HK-2 (cell line): Measurements from ENCODE around the gene ABLIM2.

ENCODE experiments used
- DNase-seq: peaks from one replicate; pipeline ENCODE4 v3.0.0-alpha.2; 2018; ENCODE audit not compliant: unreplicated experiment

ABLIM2 gene

DNA sequence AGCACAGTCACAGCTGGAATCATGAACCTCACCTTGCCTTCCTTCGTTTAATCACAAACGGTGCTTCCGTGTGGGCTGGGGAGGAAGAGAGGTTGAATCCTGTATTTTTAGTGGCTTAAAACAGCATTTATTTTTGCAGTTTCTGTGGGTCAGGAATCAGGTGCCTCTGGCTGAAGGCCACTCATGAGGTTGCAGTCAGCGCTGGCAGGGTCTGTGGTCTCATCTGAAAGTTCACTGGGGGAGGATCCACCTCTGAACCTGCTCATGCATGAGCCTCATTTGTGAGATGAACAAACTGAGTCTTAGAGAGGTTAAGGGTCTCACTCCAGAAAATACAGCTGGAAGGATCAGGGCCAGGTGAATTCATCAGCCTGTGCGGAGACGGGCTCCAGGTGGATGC is 17.1 kb upstream of the ABLIM2 start:
- DNase-seq: no peak

GRCh38 chr4:8174970-8175369 is 16.4 kb upstream of the ABLIM2 start:
- DNase-seq: no peak

- no peak for DNase-seq
These were observed 15.1 kb upstream of the ABLIM2 start for GRCh38 chr4:8173492-8174242.

- no peak for DNase-seq
These were observed 13.6 kb upstream of the ABLIM2 start for GRCh38 chr4:8171984-8172924.

GRCh38 chr4:8171266-8171665 is 12.7 kb upstream of the ABLIM2 start:
- DNase-seq: no peak

GRCh38 chr4:8170341-8170740 is 11.7 kb upstream of the ABLIM2 start:
- DNase-seq: no peak

- no peak for DNase-seq
These were observed 11.2 kb upstream of the ABLIM2 start for GRCh38 chr4:8169763-8170162.

DNA sequence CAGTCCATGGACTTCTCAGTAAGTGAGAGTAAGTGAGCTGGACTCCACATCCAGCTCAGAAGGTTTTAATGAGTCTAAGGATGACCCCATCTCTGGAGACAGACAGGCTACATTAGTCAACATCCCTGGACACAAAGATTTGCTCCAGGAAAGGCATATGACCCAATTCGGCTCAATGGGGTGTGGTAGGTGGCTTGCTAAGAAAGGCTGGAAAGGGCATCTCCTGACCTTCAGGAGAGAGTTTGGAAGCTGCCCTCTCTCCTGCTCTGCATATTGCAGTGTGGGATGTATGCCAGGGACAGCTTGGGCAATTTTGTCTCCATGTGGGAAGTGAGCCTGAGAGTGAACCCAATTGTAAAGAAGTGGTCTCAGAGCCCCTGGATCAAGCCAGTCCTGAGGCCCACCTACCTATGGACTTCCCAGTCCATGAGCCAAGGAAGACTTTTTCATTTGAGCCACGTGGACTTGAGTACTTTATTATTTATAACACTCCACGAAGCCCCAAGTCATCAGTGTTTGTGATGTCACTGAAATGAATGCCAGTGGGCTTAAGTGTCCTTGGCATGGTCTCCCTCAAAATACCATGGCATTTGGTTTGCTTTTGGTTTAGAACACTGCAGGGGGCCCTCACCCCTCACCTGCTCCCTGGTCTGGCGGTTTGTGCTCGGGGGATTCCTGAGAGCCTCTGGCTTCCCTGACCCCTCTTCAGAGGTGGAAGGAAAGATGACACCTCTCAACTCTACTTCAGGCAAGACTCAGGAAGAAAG is 10.4 kb upstream of the ABLIM2 start:
- no peak for DNase-seq

- DNase-seq: no peak
These were observed 9.6 kb upstream of the ABLIM2 start for GRCh38 chr4:8168232-8168631.

DNA sequence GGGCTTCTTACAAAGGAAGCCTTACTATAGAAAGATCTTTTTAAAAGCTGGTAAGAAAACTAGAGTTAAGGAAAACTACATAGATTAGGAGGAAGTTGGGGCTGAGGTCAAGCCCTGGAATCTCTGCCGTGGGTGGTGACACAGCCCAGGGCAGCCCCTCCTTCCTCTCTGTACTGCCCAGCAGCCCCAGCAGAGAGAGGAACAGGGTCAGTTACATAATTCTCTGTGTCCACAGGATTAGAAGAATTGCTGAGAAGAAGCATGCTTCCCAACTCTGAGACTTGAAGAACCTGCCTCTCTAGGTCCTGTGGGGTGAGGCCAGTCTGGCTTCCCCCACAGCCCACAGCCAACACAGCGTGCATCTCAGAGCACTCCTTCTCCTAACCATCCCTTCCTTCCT is 9.2 kb upstream of the ABLIM2 start:
- DNase-seq: no peak

- DNase-seq: no peak
These were observed 8.7 kb upstream of the ABLIM2 start for GRCh38 chr4:8167291-8167690.

DNA sequence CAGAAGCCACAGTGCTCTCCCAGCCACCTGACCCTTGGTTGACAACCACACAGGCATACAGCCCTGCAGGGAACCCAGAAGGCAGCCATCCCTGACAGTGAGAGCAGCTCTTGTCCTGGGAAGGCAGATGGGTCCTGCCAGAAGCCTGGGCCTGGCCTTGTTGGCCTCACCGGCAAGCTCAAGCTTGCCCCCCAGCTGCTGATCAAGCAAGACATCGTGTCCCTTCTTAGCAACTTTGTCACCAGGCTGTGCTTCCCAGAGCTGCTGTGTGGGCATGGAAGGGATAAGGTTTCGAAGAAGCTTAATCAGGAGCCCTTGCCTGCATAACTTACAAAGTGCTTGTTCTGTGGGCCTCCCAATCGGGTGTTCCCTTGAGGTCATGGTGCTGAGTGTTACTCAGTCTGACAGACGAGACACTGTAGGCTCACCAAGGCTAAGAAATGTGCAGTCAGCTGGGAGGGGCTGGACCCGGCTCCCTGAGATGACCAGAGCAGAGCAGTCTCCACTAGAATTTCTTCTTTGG is 6.8 kb upstream of the ABLIM2 start:
- no peak for DNase-seq

DNA sequence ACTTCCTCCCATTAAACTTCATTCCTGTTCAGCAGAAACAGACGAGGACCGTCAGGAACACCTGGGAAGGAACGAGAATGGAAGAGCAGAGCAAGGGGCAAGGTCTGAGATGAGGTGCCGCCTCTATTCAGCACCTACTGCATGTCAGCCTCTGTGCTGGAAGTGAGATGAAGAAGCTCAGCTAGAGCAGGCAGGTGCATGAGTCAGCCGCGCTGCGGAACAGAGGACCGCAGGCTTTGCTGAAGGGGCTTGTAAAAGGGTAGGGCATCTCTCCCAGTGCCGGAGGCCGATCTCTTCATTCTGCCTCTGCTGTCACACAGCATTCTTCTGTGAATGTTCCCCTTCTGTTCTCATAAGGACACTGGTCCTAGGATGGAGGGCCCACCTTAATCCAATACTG is 6.1 kb upstream of the ABLIM2 start:
- DNase-seq: no peak

- DNase-seq: no peak
These were observed 5.6 kb upstream of the ABLIM2 start for GRCh38 chr4:8164194-8164565.

GRCh38 chr4:8163436-8164193 is 5.0 kb upstream of the ABLIM2 start:
- no peak for DNase-seq

DNA sequence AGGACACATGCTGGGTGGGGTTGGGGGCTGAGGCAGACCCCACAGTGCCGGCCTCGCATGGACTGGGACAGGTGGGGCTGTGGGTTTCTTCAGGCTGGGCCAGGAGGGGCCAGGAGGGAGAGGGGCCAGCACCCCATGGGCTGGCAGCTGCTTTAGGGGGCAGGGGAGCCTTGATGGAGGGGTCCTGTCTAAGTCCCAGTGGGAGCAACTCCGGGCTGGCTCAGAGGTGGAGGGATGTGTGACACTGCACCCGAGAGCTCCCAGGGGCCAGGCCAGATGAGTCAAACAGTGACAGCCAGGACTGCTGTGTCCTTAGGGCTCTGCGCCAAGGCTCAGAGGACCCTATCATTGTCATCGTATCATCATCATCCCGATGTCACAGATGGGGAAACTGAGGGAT is 4.4 kb upstream of the ABLIM2 start:
- DNase-seq: no peak

DNA sequence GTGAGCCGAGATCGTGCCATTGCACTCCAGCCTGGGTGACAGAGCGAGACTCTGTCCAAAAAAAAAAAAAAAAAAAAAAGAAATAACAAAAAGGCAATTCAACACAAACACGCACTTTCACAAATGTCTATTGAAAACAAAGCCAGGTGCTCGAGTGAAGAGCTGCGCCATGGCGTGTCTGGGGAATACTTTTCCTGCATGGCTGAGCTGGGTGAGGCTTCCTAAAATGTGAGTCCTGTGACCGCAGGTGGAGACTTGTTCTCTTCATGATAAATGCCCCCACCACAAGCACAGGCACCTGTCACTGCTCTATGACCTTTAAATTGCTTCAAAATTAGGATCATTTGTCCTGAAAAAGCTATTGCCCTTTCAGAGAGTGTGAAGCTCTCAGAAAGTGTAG is 4.0 kb upstream of the ABLIM2 start:
- no peak for DNase-seq

DNA sequence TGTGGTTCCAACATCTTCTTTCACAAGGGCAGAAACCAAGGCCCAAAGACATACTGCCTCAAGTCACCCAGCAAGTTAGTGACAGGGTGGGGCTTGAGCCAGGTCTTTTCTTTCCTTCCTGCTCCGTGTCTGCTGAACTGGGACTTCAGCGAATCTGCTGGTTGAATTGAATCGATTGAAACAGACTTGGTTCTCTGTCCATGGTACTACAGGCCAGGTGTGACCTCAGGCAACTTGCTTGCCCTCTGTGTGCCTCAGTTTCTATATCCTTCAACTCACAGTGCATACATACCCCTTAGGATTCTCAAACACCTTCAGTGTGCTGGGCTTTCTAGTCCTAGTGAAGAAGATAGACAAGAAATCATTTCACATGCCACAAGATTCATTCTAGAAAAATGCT is 2.0 kb upstream of the ABLIM2 start:
- DNase-seq: no peak

GRCh38 chr4:8160233-8160560 is 1.6 kb upstream of the ABLIM2 start:
- DNase-seq: no peak

- DNase-seq: no peak
These were observed 1.1 kb upstream of the ABLIM2 start for GRCh38 chr4:8159537-8160232.
